ENCODE measurements around the gene LHB. TPM values are rescaled to one million over a fixed set of nuclear protein-coding genes. Genes with fewer than 3 reads are reported as not detected.
A peak's percentile ranks its signal among the peaks of the same experiment; 100 is the strongest.
"Not testable (repeated sequence)": the region's sequence is repeated elsewhere in the genome, so short reads cannot be mapped to it uniquely, and the experiment has no call there.

Gene LHB
- total RNA-seq, 3 donors from 2014 or later: not detected

GRCh38 chr19:49020931-49021895, 4.3 kb upstream of the LHB start:
- Histone ChIP-seq H3K27ac (no peak overlapping the region), H3K9me3 (no peaks in the 10 kb centered on the region), H3K4me1 (peaks cover 0 to 6% of the 10 kb centered on the region in 2 donors), H3K27me3 (no peaks in the 10 kb centered on the region), H3K4me3 (no peak overlapping the region), H3K36me3 (no peaks in the 10 kb centered on the region)
- intact Hi-C loops (cut with DNase I; ENCODE audit: low total_unique reads): no loop called here
- DNase-seq (ENCODE audit: low spot score in 2 of 2): no peak
- TF ChIP-seq CTCF (IDR thresholded peaks at IDR 0.05): no peak
- TF ChIP-seq POLR2AphosphoS5 (IDR thresholded peaks at IDR 0.05): no peak
- TF ChIP-seq POLR2A (IDR thresholded peaks at IDR 0.05): no peak

- H3K36me3 ChIP-seq: no peaks in the 10 kb centered on the region
- peaks cover 0 to 6% of the 10 kb centered on the region in 2 donors for H3K4me1 ChIP-seq
- no peaks in the 10 kb centered on the region for H3K27me3 ChIP-seq
- no peak for DNase-seq (ENCODE audit: low spot score in 2 of 2)
- no peak overlapping the region for H3K4me3 ChIP-seq
- H3K9me3 ChIP-seq: no peaks in the 10 kb centered on the region
- TF ChIP-seq POLR2AphosphoS5 (IDR thresholded peaks at IDR 0.05) (no peak), POLR2A (IDR thresholded peaks at IDR 0.05) (no peak), CTCF (IDR thresholded peaks at IDR 0.05) (no peak)
- no peak overlapping the region for H3K27ac ChIP-seq
- intact Hi-C loops (cut with DNase I; ENCODE audit: low total_unique reads): no loop called here
Measured at GRCh38 chr19:49020342-49020741, 3.5 kb upstream of the LHB start.

- peaks cover 4% of the 10 kb centered on the region for H3K36me3 ChIP-seq
- H3K9me3 ChIP-seq: no peaks in the 10 kb centered on the region
- intact Hi-C loops (cut with DNase I; ENCODE audit: low total_unique reads): no loop called here
- TF ChIP-seq POLR2AphosphoS5 (IDR thresholded peaks at IDR 0.05) (no peak), CTCF (IDR thresholded peaks at IDR 0.05) (peak in 1 of 3 donors; percentile 9)
- peak in 1 of 2 donors; percentile 57 for DNase-seq (ENCODE audit: low spot score in 2 of 2)
- no peak overlapping the region for H3K27ac ChIP-seq
- peaks cover 0 to 6% of the 10 kb centered on the region in 2 donors for H3K4me1 ChIP-seq
- peak overlapping the region; percentile 43 to 70 (median 56) for H3K4me3 ChIP-seq
- no peaks in the 10 kb centered on the region for H3K27me3 ChIP-seq
Measured at GRCh38 chr19:49019242-49019932, 2.5 kb upstream of the LHB start.

- H3K27ac ChIP-seq; H3K4me1 ChIP-seq; H3K27me3 ChIP-seq; intact Hi-C loops (cut with DNase I; ENCODE audit: low total_unique reads); DNase-seq (ENCODE audit: low spot score in 2 of 2); H3K36me3 ChIP-seq; H3K9me3 ChIP-seq: not testable (repeated sequence)
- H3K4me3 ChIP-seq: peak overlapping the region; percentile 43 to 70 (median 56)
Measured at GRCh38 chr19:49018388-49019241, 1.7 kb upstream of the LHB start.

- Histone ChIP-seq H3K9me3 (no peaks in the 10 kb centered on the region), H3K27me3 (no peaks in the 10 kb centered on the region), H3K36me3 (peaks cover 4% of the 10 kb centered on the region), H3K4me3 (peak overlapping the region; percentile 43 to 70 (median 56)), H3K27ac (no peak overlapping the region), H3K4me1 (peaks cover 0 to 6% of the 10 kb centered on the region in 2 donors)
- intact Hi-C loops (cut with DNase I; ENCODE audit: low total_unique reads): no loop called here
- TF ChIP-seq POLR2A (IDR thresholded peaks at IDR 0.05) (no peak), CTCF (IDR thresholded peaks at IDR 0.05) (no peak), POLR2AphosphoS5 (IDR thresholded peaks at IDR 0.05) (no peak)
- no peak for DNase-seq (ENCODE audit: low spot score in 2 of 2)
Measured at GRCh38 chr19:49017666-49018351, 918 bp upstream of the LHB start.

All from breast epithelium (tissue), 4 donors.